HG03520 (cell line): Measurements from ENCODE around the gene ADAM10.
A peak's percentile ranks its signal among the peaks of the same experiment; 100 is the strongest.
"Not testable (repeated sequence)": the region's sequence is repeated elsewhere in the genome, so short reads cannot be mapped to it uniquely, and the experiment has no call there.

Source experiments
- ATAC-seq: cut with Tn5 transposase; IDR thresholded peaks from one replicate; pipeline ENCODE4 v1.9.1; 2021; ENCODE audit warnings: mild to moderate bottlenecking, moderate library complexity; ENCODE audit not compliant: unreplicated experiment

The ADAM10 gene

GRCh38 chr15:58749532-58750337 is at the start of gene ADAM10:
Gene ADAM10, minus strand, starts transcription at chr15:58749707. Its CDS starts 173 bp downstream, at chr15:58749534.
- ATAC-seq = peak; percentile 79

DNA sequence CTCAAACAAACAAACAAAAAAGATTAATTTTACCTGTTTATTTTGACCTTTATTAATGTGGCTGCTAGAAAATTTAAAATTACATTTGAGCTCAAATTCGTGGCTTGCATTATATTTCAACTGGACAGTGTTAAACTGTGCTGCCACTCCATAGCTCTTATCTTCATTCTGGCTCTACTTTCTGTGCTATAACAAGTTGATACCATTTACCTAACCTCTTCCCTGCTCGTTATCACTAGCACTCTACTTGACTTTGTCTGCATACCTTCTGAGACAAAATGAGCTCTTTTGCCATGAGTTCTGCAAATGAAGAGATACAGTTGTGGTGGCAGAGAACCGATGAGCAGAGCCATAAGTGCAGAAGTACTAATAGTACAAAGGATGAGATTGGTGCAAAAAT is 48.0 kb upstream of the ADAM10 start:
- ATAC-seq = no peak

DNA sequence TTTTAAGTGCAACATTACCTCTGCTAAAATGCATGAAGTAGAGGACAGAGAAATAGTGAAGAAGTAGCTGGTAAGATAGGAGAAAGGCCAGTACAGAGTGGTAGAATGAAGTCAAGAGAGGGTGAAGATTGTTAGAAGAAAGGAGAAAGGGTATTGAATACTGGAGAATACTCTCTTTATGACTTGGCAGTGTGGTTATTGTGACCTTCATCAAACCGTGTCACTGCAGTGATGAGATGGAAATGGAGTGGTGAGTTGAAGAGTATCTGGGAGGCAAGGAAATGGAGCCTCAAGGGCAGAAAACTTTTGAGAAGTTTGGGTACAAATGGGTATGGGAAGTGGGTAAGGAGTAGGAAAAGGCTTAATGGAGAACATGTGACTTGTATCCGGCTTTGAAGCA is 46.3 kb upstream of the ADAM10 start:
- no peak for ATAC-seq

DNA sequence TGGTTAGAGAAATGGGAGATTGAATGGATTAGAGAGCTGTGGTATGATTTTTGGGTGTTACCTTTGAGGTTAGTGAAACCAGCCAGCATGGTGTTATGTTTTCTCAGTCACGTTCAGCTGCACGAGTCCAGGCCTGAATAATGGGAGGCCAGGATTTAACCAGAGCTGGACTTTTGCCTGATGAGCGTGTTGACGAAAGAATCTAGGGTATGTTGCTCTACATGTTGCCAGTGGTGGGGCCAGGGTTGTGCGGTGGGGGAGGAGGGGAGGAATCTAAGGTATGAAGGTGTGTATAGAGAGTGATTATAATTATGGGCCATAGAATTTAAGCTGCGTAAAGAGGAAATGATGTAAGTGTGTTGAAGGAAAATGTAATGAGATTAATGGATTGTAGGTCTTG is 44.4 kb upstream of the ADAM10 start:
- no peak for ATAC-seq

DNA sequence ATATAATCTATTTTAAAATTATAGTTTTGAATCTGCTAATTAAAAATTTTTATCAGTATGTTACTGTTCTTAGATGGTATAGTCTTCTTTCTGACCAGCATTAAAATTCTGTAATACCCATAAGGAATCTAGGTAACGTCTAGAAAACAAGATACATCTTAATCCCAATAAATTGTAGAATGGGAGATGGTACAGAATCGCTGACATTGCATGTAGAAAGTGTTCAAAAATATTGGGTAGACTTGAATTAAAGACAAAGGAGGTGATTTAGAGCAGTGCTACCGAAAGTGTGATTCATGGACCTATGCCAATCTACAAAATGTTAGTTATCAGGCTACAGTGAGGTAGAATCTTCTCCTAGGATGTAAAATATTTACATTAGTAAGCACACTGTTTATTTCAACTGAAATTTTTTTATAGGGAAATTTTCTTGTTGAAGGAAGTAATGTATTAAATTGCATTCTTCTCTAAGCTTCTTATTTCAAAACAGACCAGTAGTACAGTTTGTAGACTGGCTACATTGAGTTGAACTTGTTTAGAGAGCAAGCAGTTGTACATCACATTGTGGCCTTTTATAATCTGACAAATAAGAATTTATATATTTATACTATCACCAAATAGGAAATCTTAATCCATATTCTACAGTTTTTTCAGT is 38.7 kb upstream of the ADAM10 start:
- ATAC-seq = no peak

GRCh38 chr15:58785355-58785754 is 35.8 kb upstream of the ADAM10 start:
- no peak for ATAC-seq

DNA sequence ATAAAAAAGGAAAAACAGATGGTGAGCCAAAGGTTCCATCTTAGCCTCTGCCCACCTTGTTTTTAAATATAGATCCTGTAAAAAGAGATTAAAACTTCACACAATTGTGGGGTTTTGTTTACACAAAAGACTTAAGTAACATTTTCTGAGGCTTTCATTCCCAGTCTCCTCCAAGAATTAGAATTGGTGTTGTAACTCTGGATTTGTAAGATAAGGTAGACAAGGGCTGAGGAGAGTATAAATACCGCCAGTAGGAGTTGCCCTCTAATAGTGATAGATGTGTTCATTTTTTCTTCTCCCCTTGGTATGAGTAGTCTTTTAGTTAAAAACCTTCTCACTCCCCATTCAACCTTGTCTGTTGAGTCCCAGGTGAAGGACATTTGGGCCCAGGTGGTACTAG is 30.0 kb upstream of the ADAM10 start:
- ATAC-seq = no peak

- ATAC-seq = no peak
Measured at GRCh38 chr15:58777107-58777506, 27.6 kb upstream of the ADAM10 start.

GRCh38 chr15:58775402-58775801 is 25.9 kb upstream of the ADAM10 start:
- no peak for ATAC-seq

DNA sequence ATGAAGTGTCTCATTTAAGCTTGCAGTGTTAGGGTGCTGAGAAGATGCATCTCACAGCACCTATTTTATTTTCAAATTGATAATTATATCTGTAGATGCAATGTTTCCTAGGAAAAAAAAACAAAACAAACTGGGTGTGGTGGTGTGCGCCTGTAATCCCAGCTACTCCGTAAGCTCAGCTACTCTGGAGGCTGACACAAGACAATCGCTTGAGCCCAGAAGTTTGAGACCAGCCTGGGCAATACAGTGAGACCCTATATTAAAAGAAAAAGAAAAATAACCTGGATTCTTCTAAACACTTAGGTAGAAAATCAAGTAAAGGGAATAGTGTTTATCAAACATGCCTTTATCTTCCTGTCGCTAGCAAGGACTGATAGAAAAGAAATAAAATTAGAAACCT is 23.5 kb upstream of the ADAM10 start:
- ATAC-seq = no peak

GRCh38 chr15:58771621-58772250 is 22.2 kb upstream of the ADAM10 start:
- ATAC-seq = no peak

- ATAC-seq = peak; percentile 92
Measured at GRCh38 chr15:58770857-58771620, 21.5 kb upstream of the ADAM10 start, which contains the start of gene MINDY2. Gene MINDY2, plus strand, starts transcription at chr15:58771302. Its CDS starts 94 bp downstream, at chr15:58771396.

- ATAC-seq = no peak
Measured at GRCh38 chr15:58770519-58770856, 21.0 kb upstream of the ADAM10 start.

- ATAC-seq = not testable (repeated sequence)
Measured at GRCh38 chr15:58768601-58769004, 19.1 kb upstream of the ADAM10 start.

DNA sequence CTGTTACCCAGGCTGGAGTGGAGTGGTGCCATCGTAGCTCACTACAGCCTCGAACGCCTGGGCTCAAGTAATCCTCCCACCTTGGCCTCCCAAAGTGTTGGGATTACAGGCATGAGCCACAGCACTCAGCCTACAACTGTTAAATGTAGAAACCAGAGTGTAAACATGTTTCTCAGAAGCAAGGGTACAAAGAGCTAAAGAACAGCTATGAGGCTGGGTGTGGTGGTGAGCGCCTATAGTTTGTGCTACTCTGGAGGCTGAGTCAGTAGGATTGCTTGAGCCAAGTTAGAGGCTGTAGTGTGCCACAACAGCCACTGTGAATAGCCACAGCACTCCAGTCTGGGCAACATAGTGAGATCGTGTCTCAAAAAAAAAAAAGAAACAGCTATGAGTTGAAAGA is 16.8 kb upstream of the ADAM10 start:
- no peak for ATAC-seq

- no peak for ATAC-seq
Measured at GRCh38 chr15:58764468-58764867, 15.0 kb upstream of the ADAM10 start.

DNA sequence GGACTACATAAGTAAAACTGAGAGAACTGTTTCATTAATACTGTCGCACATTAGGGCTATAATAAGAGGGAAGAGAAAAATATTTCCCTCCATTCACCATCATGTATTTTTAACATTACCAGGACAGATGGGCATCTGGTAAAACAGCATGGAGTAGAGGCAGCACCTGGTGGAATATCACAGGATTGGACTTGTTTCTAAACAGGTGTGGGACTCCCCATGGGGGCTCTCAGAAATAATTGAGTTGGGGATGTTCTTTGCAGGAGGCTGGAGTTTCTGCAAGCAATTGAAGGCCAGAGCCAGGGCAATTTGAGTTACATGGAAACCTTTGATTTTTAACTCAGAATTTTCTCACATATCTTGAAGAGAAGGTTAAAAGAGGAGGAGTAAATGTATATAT is 13.2 kb upstream of the ADAM10 start:
- no peak for ATAC-seq

DNA sequence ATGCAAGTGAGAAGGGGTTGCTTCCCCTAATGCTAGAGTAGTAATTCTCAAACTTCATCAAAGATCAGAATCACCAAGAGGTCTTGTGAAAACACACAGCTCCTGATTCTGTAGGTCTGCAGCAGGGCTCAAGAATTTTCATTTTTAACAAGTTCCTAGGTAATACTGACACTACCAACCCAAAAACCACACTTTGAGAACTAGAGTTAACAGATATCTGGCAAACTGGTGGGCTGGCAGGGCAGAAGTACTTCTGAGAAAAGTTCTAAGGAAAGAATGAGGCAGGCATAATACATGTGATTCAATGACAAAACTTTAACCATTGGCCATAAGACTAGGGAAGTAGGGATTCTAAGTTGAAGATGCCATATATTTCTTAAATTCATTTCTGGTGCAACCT is 12.8 kb upstream of the ADAM10 start:
- no peak for ATAC-seq

- no peak for ATAC-seq
Measured at GRCh38 chr15:58761010-58761388, 11.5 kb upstream of the ADAM10 start.

DNA sequence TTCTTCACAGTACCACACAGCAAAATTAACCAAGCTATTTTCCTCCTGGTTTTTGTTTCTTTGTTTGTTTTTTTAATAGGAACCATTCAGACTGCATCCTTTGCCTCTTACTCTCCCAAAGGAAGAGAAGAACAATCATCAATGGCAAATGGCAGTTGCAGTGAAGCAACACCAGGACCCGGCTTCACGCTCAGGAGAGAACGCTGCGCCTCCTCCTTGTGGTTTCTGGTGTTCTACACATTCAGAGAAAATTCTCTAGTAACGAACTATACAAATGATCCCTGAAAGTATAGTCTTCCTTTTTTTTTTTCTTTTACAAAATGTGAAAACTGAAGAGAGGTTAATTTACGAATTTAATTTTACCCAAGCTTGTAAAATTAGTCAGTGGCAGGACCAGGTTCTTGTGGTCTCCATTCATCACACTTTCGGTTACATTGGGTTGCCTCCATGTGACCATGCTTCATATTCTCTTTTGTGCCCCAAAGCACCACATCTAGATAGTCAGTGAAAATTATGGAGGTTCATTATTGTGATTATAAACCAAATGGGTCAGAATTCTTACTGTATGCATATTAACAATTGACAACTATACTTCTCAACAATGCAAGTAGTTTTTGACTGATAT is 11.0 kb upstream of the ADAM10 start:
- ATAC-seq = no peak

GRCh38 chr15:58758141-58758540 is 8.6 kb upstream of the ADAM10 start:
- no peak for ATAC-seq
